Smooth muscle cell of the brain vasculature (primary cell): Measurements from ENCODE around the gene POLR3E.
"Not testable (repeated sequence)": the region's sequence is repeated elsewhere in the genome, so short reads cannot be mapped to it uniquely, and the experiment has no call there.

Source experiments
- DNase-seq: peaks from one replicate; pipeline ENCODE4 v3.0.0-alpha.2; 2012; ENCODE audit warnings: low read depth, low spot score

Gene POLR3E

DNA sequence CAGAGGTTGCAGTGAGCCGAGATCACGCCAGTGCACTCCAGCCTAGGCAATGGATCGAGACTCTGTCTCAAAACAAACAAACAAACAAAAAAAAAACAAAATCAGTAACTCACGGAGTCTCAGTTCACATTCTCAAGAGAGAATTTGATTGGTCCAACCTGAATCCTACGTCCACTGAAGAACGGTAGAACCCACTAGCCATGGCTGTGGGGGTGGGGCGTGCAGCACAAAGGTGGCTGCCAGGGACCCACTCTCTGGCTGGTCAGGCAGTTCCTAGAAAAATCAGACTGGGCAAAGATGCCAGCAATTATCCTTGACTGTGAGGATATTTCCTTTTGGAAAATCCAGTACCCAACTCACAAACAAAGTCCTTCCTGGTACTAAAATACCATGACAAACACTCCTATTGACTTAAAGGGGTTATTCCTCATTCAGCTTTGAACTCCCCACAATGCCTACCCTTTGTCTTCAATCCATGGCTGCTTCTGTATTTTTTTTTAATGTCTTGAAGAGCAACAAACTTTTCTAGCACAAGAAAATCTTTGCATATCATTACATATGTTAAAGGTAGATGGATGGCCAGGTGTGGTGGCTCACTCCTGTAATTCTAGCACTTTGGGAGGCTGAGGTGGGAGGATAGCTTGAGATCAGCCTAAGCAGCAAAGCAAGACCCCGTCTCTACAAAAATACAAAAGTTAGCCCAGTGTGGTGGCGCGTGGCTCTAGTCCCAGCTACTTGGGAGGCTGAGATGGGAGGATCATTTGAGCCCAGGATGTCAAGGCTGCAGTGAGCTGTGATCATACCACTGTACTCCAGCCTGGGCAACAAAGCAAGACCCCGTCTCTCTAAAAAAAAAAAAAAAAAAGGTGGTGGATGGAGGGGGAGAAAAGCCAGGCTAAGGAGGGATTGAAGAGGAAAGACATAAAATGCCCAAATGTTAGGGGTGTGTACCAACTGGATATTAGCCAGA lies 3.8 kb upstream of the POLR3E start:
- DNase-seq, result no peak

DNA sequence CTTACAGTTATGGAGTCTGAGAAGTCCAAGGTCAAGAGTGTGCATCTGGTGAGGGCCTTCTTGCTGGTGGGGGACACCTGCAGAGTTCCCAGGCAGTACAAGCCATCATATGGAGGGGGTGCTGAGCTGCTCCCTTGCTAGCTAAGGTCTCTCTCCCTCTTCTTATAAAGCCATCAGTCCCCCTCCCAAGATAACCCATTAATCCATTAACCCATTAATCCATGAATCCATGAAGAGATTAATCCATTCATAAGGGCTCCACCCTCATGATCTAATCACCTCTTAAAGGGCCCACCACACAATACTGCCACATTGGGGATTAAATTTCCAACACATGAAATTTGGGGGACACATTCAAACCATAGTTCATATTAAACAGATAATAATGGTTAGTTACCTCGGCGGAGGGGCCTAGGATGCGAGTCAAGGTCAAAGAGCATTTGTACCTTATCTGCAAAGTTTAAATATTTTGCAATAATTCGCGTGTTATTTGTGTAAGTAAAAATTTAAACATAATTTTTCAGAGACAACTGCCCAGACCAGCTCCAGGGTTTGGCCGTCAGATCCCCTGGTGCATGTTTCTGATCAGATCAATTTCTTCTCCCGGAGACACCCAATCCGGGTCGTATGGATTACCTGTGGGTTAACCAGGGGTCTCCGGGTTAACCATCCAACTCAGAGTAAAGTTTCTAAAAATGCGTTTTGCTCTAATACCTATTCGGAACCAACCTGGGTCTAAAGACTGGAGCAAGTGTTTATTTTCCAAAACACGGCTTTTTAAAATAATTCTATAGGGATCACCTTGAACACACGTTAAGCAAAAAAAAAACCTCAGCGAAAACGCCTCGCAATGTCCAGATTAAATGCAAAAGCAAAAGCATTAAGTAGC lies 740 bp upstream of the POLR3E start:
- no peak for DNase-seq

- peak; percentile 81 for DNase-seq
These were observed 893 bp downstream of the POLR3E start for GRCh38 chr16:22297871-22298733.

DNA sequence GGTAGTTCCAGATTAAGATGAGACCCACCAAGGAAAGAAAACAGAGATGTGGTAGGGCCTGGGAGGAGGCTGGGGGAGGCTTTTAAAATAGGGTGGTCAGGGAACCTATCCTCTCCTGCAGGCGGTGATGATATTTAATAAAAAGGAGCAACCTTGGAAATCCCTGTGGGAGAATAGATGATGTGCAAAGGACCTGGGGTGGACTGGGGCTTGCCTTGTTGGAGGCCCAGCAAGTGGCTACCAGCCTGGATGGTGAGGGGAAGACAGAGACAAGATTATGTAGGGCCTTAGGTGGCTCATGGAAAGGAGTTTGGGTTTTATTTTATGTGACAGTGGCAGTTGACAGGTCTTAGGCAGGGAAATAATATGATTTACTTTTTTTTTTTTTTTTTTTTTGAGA lies 1.8 kb downstream of the POLR3E start:
- DNase-seq, result no peak

DNA sequence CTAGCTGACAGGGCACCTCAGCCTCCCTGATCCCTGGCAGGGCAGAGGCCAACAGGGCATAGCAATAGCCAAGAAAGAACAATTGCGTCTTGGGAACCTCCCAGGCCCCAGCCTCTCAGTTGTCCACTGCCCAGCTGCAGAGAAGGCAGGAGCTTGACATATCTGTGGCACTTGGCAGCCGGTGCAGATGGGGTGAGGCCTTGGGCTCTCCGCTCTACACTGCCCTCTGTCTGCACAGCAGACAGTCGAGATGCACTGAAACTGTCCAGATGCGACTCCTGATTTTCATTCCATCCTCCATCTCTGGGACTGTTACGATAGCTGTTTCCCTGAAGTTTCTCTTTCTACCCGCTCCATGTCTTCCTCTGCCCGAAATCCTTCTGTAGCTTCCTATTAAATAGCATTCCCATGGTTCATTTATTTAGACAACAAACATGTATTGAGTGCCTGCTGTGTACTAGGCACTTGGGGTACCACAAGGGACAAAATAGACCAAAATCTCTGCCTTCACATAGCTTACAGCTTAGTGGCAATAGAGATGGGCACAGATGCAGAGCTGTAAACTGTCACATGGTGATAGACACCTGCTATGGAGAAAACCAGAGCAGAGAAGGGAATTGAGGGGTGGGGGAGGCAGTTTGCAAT lies 3.3 kb downstream of the POLR3E start:
- DNase-seq, result peak; percentile 21

- not testable (repeated sequence) for DNase-seq
These were observed 4.2 kb downstream of the POLR3E start for GRCh38 chr16:22301423-22301822.

GRCh38 chr16:22302776-22303363 lies 5.7 kb downstream of the POLR3E start:
- DNase-seq, result no peak

DNA sequence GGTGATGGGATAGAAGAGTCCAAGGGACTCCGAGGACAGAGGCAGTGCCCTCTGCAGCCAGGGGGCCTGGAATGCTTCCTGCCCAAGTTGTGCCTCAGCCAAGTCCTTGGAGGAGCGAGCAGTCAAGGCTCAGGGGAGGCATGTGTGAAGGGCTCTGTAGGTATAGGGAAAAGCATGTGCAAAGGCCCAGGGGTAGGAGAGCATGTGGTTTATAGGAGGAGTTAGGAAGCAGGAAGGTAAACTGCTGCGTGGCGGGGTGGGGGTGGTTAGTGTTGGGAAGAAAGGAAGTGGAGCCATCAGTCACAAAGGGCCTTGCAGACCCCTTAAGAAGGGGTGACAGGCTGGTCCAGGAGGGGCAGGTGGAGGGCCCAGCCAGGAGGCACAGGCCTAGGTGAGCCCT lies 7.2 kb downstream of the POLR3E start:
- no peak for DNase-seq

- no peak for DNase-seq
These were observed 9.6 kb downstream of the POLR3E start for GRCh38 chr16:22306788-22307187.

DNA sequence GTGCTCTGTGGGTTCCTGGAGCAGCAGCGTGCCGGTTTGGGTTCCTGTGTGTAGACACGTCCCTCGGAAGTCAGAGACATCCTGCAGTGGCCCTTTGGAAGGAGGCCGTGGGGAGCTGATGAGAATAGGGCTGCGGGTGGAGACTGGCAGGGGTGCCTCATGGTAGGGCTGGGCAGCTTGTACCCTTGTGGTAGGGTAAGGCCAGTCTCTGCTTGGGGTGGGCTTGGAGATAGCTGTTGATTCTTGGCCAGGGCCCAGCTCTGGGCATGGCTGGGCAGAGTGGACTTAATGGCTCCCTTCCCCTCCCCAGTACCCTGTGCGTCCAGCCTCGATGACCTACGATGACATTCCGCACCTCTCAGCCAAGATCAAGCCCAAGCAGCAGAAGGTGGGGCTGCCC lies 10.6 kb downstream of the POLR3E start:
- no peak for DNase-seq

DNA sequence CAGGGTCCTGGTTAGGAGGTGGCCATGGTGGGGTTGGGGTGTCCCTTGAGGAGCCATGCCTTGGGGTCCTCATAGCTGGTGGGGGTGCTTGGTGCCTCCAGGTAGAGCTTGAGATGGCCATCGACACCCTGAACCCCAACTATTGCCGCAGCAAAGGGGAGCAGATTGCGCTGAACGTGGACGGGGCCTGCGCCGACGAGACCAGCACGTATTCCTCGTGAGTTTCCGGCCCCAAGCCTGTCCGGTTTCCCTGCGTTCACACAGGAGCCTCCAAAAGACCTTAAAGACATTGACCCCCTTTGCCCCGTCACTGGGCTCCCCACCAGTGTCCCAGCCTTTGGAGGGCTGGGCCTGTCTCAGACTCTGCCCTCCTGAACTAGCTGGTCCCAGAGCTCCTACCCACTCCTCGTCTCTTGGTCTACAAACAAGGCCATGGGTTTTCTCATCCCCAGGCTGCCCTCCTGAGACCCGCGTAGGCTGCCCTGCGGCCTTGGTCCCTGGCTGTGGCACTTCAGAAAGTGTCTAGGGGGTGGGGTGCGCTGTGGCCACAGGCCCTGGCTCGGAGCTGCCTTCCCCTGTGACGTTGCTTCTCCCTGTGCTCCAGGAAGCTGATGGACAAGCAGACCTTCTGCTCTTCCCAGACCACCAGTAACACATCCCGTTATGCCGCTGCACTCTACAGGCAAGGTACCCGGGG lies 11.8 kb downstream of the POLR3E start:
- DNase-seq, result no peak

- no peak for DNase-seq
These were observed 14.3 kb downstream of the POLR3E start for GRCh38 chr16:22311520-22311919.

- no peak for DNase-seq
These were observed 15.9 kb downstream of the POLR3E start for GRCh38 chr16:22312897-22313781.

GRCh38 chr16:22313876-22314470 lies 16.8 kb downstream of the POLR3E start:
- DNase-seq, result no peak

- no peak for DNase-seq
These were observed 17.7 kb downstream of the POLR3E start for GRCh38 chr16:22314661-22315626.

DNA sequence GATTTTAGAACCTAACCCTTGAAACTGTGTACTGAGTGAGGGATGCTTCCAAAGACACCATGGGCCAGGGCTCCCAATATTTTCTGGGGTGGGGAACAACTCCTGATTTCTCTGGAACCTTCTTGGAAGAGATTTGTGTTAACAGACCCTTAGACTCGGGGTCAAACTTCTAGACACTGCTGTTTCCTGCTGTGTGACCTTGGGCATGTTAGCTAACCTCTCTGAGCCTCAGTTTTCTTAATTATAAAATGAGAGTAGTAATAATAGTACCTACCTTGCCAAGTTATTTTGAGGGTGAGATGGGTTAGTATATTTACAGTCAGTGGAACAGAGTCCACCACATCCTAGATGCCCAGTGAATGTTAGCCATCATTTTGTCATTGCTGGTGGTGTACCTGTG lies 18.8 kb downstream of the POLR3E start:
- DNase-seq, result no peak

- DNase-seq, result no peak
These were observed 19.2 kb downstream of the POLR3E start for GRCh38 chr16:22316411-22316811.
